ENCODE measurements around the gene SPATA20.

GRCh38 chr17:50524838-50525237 lies 22.1 kb upstream of the SPATA20 start:
- TF ChIP-seq CTCF (IDR thresholded peaks at IDR 0.05) (no peak), HMGXB4 (CRISPR knock-in tag; IDR thresholded peaks at IDR 0.05) (no peak), NFYB (CRISPR knock-in tag; conservative IDR thresholded peaks at IDR 0.05; ENCODE audit: low read depth) (no peak), NFATC4 (CRISPR knock-in tag; IDR thresholded peaks at IDR 0.05) (no peak), KAT7 (CRISPR knock-in tag; IDR thresholded peaks at IDR 0.05; ENCODE audit: borderline replicate concordance) (no peak), RELA (CRISPR knock-in tag; IDR thresholded peaks at IDR 0.05; ENCODE audit: borderline replicate concordance) (no peak), ATF3 (CRISPR knock-in tag; conservative IDR thresholded peaks at IDR 0.05) (no peak), ATF2 (CRISPR knock-in tag; IDR thresholded peaks at IDR 0.05; ENCODE audit: borderline replicate concordance, low read depth) (no peak), MAX (CRISPR knock-in tag; IDR thresholded peaks at IDR 0.05) (no peak), GABPB1 (CRISPR knock-in tag; IDR thresholded peaks at IDR 0.05) (no peak)
